GM10248 (cell line): ENCODE measurements around the gene ARHGAP45.

Experiments used
- CTCF ChIA-PET: fragments of 300-600 bp; sonication (Branson Sonifier 250); formaldehyde crosslinking; extraction: SDS; loops from one replicate; lab custom pipeline; 2021; ENCODE audit warnings: antibody characterized with exemption; lab: Yijun Ruan, JAX
- POLR2A ChIA-PET: fragments of 350-650 bp; sonication (Branson Sonifier 250); formaldehyde crosslinking; extraction: SDS; loops from one replicate; lab custom pipeline; 2020; ENCODE audit warnings: antibody characterized with exemption; lab: Yijun Ruan, JAX
- DNase-seq: peaks from one replicate; pipeline ENCODE4 v3.0.0; 2012; ENCODE audit errors: extremely low spot score
- TF ChIP-seq, protein P1 (sequence below): IDR thresholded peaks from 2 replicates; pipeline ENCODE4 v1.5.1; 2012; ENCODE audit warnings: mild to moderate bottlenecking, low read depth; ENCODE audit errors: extremely low read depth, missing control alignments, control extremely low read depth

ARHGAP45 gene

GRCh38 chr19:1054102-1055027, 12.6 kb upstream of the ARHGAP45 start:
- CTCF ChIA-PET, result interaction anchor here (2.6 kb wide), 1 partner anchor 12 kb away, joined by 15 read pairs; the partner anchor contains the start of gene ARHGAP45
- POLR2A ChIA-PET, result interaction anchor here (1.0 kb wide), 1 partner anchor 214 kb away, joined by 3 read pairs; no protein-coding TSS in a partner anchor
- no peak for DNase-seq
- TF ChIP-seq, protein P1, sequence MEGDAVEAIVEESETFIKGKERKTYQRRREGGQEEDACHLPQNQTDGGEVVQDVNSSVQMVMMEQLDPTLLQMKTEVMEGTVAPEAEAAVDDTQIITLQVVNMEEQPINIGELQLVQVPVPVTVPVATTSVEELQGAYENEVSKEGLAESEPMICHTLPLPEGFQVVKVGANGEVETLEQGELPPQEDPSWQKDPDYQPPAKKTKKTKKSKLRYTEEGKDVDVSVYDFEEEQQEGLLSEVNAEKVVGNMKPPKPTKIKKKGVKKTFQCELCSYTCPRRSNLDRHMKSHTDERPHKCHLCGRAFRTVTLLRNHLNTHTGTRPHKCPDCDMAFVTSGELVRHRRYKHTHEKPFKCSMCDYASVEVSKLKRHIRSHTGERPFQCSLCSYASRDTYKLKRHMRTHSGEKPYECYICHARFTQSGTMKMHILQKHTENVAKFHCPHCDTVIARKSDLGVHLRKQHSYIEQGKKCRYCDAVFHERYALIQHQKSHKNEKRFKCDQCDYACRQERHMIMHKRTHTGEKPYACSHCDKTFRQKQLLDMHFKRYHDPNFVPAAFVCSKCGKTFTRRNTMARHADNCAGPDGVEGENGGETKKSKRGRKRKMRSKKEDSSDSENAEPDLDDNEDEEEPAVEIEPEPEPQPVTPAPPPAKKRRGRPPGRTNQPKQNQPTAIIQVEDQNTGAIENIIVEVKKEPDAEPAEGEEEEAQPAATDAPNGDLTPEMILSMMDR, result no peak

DNA sequence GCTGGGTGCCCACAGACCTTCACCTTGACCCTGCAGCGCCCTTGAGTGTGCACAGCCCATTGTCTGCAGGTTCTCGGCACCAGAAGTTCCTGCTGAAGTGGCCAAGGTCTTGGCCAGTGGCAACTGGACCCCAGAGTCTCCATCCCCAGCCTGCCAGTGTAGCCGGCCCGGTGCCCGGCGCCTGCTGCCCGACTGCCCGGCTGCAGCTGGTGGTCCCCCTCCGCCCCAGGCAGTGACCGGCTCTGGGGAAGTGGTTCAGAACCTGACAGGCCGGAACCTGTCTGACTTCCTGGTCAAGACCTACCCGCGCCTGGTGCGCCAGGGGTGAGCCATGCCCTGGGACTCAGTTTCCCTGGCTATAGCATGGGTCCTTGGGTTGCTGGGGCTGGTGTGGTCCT, 11.9 kb upstream of the ARHGAP45 start:
- TF ChIP-seq, protein P1, result no peak
- DNase-seq, result no peak
- ChIA-PET POLR2A (interaction anchor here (0.7 to 1.0 kb wide), 2 partner anchors 159 to 214 kb away, joined by 3 to 5 read pairs; no protein-coding TSS in a partner anchor), CTCF (interaction anchor here (2.6 kb wide), 1 partner anchor 11 kb away, joined by 15 read pairs; the partner anchor contains the start of gene ARHGAP45)

GRCh38 chr19:1055886-1056620, 10.9 kb upstream of the ARHGAP45 start:
- ChIA-PET POLR2A (interaction anchor here (0.7 to 1.0 kb wide), 2 partner anchors 158 to 213 kb away, joined by 3 to 5 read pairs; no protein-coding TSS in a partner anchor), CTCF (interaction anchor here (1.3 to 2.6 kb wide), 4 partner anchors 10 to 57 kb away, joined by 3 to 15 read pairs (median 4); partner anchors contain the start of genes ARHGAP45 and RNU6-2)
- no peak for DNase-seq
- TF ChIP-seq, protein P1, result no peak

DNA sequence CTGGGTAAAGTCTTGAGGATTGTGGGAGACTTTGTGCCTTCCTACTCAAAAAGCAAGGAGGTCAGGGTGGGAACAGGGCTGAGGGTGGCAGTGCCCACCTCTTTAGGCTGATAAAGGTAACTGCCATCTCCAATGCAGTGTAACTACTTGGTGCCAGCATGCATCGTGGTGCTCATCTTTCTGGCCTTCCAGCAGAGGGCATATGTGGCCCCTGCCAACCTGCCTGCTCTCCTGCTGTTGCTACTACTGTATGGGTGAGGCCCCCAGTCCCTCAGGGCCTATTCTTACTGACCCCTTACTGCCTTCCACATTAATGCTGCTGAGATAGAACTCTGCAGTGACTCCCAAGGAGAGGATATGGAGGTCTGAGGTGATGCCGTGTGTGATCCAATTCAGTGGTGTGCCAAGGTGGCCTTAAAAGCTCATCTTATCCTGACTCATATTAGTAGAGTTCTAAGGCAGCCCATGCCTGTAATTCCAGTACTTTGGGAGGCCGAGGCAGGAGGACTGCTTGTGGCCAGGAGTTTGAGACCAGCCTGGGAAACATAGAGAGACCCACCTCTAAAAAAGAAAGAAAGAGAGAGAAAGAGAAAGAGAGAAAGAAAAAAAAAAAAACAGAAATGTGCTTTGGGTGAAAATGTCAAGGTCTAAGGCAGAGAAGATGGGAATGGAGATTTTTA, 9.7 kb upstream of the ARHGAP45 start:
- POLR2A ChIA-PET, result interaction anchor here (1.2 kb wide), 1 partner anchor 18 kb away, joined by 5 read pairs; no protein-coding TSS in a partner anchor
- TF ChIP-seq, protein P1, result peak; percentile 50
- no peak for DNase-seq

GRCh38 chr19:1058112-1058511, 8.9 kb upstream of the ARHGAP45 start:
- DNase-seq, result no peak
- TF ChIP-seq, protein P1, result no peak
- CTCF ChIA-PET, result interaction anchor here (1.1 to 1.3 kb wide), 2 partner anchors 40 to 134 kb away, joined by 3 read pairs; no protein-coding TSS in a partner anchor
- POLR2A ChIA-PET, result interaction anchor here (1.2 kb wide), 1 partner anchor 17 kb away, joined by 5 read pairs; no protein-coding TSS in a partner anchor

More for the DNA sequence above, 9.7 kb upstream of the ARHGAP45 start:
- CTCF ChIA-PET, result interaction anchor here (1.1 to 1.3 kb wide), 5 partner anchors 11 to 135 kb away, joined by 3 to 5 read pairs (median 3); partner anchors contain the start of gene RNU6-2
